HCT116 (cell line): ENCODE measurements around the gene GLDC. TPM values are rescaled to one million over a fixed set of nuclear protein-coding genes. Genes with fewer than 3 reads are reported as not detected.

Experiments used
- ATAC-seq: fragments of 200-7000 bp; cut with Tn5 transposase; 2 replicates; pipeline ENCODE4 v1.9.1; 2020; ENCODE audit warnings: mild to moderate bottlenecking, moderate library complexity
- BruUV-seq: library from RNA; stranded (reverse); fragments of 400-500 nt; replicated peaks from 2 replicates; lab custom pipeline; 2021; lab: Mats Ljungman, UMichigan
- CTCF ChIA-PET: fragments of 300-600 bp; sonication (Branson Sonifier 250); formaldehyde crosslinking; loops from one replicate; lab custom pipeline; 2021; ENCODE audit warnings: antibody characterized with exemption; lab: Charles Lee
- POLR2A ChIA-PET: fragments of 300-600, 350-600 bp; sonication (Branson Sonifier 250); formaldehyde crosslinking; loops from one replicate; lab custom pipeline; 2021; ENCODE audit warnings: antibody characterized with exemption; lab: Charles Lee
- RAD21 ChIA-PET, 2 experiments: fragments of 300-600 bp; sonication (Branson Sonifier 250); formaldehyde crosslinking; loops; one replicate each; lab custom pipeline; 2023; ENCODE audit warnings: low total read pairs in 2 of 2; ENCODE audit not compliant: uncharacterized antibody in 2 of 2, unreplicated experiment in 2 of 2, low non-redundant PET in 1 of 2; lab: Charles Lee
- DNase-seq: peaks from one replicate; pipeline ENCODE4 v3.0.0-alpha.2; 2010; ENCODE audit warnings: low read depth, low spot score
- H2AFZ ChIP-seq: fragments of 200-600 bp; shearing (Covaris generic), sonication (generic); 2 replicates; pipeline ENCODE4 v1.6.1; 2017; ENCODE audit warnings: low read depth, mixed run types, mixed read lengths, antibody characterized with exemption, low read length; ENCODE audit not compliant: poor library complexity, severe bottlenecking
- H3K27ac ChIP-seq: 2 replicates; pipeline ENCODE4 v1.5.1; 2012; ENCODE audit warnings: low read depth, low read length
- H3K27me3 ChIP-seq: fragments of 200-600 bp; sonication (generic); 2 replicates; pipeline ENCODE4 v1.6.1; 2016; ENCODE audit warnings: mixed run types, low read length, mixed read lengths; ENCODE audit not compliant: insufficient read depth
- H3K36me3 ChIP-seq, 2 experiments: fragments of 200-500 bp in 1 of 2; fragments of 200-600 bp in 1 of 2; sonication (Bioruptor generic) in 1 of 2; sonication (generic) in 1 of 2; 2 replicates each; pipeline versions ENCODE4 v1.5.1 to v1.6.1; 2014 to 2016; ENCODE audit warnings: low read length in 2 of 2, inconsistent platforms in 1 of 2, mixed read lengths in 1 of 2, mixed run types in 1 of 2; ENCODE audit not compliant: insufficient read depth in 2 of 2, control insufficient read depth in 1 of 2
- H3K4me1 ChIP-seq, 2 experiments: fragments of 200-600 bp in 1 of 2; sonication (generic) in 1 of 2; 2 replicates each; pipeline versions ENCODE4 v1.5.1 to v1.6.1; 2012 to 2017; ENCODE audit warnings: low read length in 2 of 2, inconsistent platforms in 1 of 2, mild to moderate bottlenecking in 1 of 2, mixed read lengths in 1 of 2, mixed run types in 1 of 2, moderate library complexity in 1 of 2; ENCODE audit not compliant: insufficient read depth in 2 of 2, control insufficient read depth in 1 of 2
- H3K4me2 ChIP-seq: fragments of 200-600 bp; sonication (generic); 2 replicates; pipeline ENCODE4 v1.6.1; 2017; ENCODE audit warnings: mixed run types, low read length, mixed read lengths
- H3K4me3 ChIP-seq, 2 experiments: fragments of 200-600 bp in 1 of 2; sonication (generic) in 1 of 2; replicated peaks in 1 of 2; 2 replicates each; pipeline ENCODE4 v1.5.1; 2011 to 2016; ENCODE audit warnings: low read length in 2 of 2, control low read depth in 1 of 2, low read depth in 1 of 2, mild to moderate bottlenecking in 1 of 2, mixed read lengths in 1 of 2, mixed run types in 1 of 2
- H3K79me2 ChIP-seq: fragments of 200-600 bp; sonication (generic); 2 replicates; pipeline ENCODE4 v1.6.1; 2017; ENCODE audit warnings: mild to moderate bottlenecking, mixed run types, low read length, moderate library complexity, mixed read lengths; ENCODE audit not compliant: insufficient read depth
- H3K9ac ChIP-seq: fragments of 200-600 bp; sonication (generic); 2 replicates; pipeline ENCODE4 v1.6.1; 2016; ENCODE audit warnings: low read length, mixed read lengths
- H3K9me2 ChIP-seq: fragments of 200-600 bp; sonication (generic), shearing (Covaris generic); 2 replicates; pipeline ENCODE4 v1.6.1; 2017; ENCODE audit warnings: mixed run types, mild to moderate bottlenecking, moderate library complexity; ENCODE audit not compliant: insufficient read depth
- H3K9me3 ChIP-seq, 2 experiments: fragments of 200-500 bp in 1 of 2; fragments of 200-600 bp in 1 of 2; sonication (Bioruptor generic) in 1 of 2; sonication (generic) in 1 of 2; 2 replicates each; pipeline ENCODE4 v1.6.1; 2014 to 2017; ENCODE audit warnings: low read length in 2 of 2, mixed read lengths in 2 of 2, inconsistent platforms in 1 of 2, low read depth in 1 of 2, mild to moderate bottlenecking in 1 of 2, mixed run types in 1 of 2, moderate library complexity in 1 of 2; ENCODE audit not compliant: control insufficient read depth in 1 of 2, insufficient read depth in 1 of 2
- H4K20me1 ChIP-seq: fragments of 200-600 bp; sonication (generic), shearing (Covaris generic); 2 replicates; pipeline ENCODE4 v1.6.1; 2017; ENCODE audit warnings: mixed run types, mild to moderate bottlenecking, moderate library complexity; ENCODE audit not compliant: insufficient read depth
- ATF3 ChIP-seq: IDR thresholded peaks from 2 replicates; pipeline ENCODE4 v1.6.1; 2012
- CBX3 ChIP-seq: IDR thresholded peaks from 2 replicates; pipeline ENCODE4 v1.6.1; 2012; ENCODE audit warnings: low read depth
- CEBPB ChIP-seq: IDR thresholded peaks from 2 replicates; pipeline ENCODE4 v1.6.1; 2012; ENCODE audit warnings: low read depth
- CTCF ChIP-seq, 3 experiments: fragments of 200-600 bp in 1 of 3; sonication (generic) in 1 of 3; IDR thresholded peaks in 2 of 3; conservative IDR thresholded peaks in 1 of 3; 2 replicates each; pipeline ENCODE4 v1.5.1; 2012 to 2017; ENCODE audit warnings: low read depth in 2 of 3, low read length in 2 of 3, antibody characterized with exemption in 1 of 3, borderline replicate concordance in 1 of 3, control low read depth in 1 of 3, mild to moderate bottlenecking in 1 of 3, mixed read lengths in 1 of 3, mixed run types in 1 of 3, moderate library complexity in 1 of 3; ENCODE audit not compliant: insufficient read depth in 1 of 3
- ELF1 ChIP-seq: IDR thresholded peaks from 2 replicates; pipeline ENCODE4 v1.6.1; 2012; ENCODE audit warnings: low read depth, borderline replicate concordance
- EZH2 ChIP-seq: fragments of 200-600 bp; sonication (generic); IDR thresholded peaks from 2 replicates; pipeline ENCODE4 v1.6.1; 2017; ENCODE audit warnings: antibody characterized with exemption, mixed run types
- EZH2phosphoT487 ChIP-seq: fragments of 200-600 bp; IDR thresholded peaks from 2 replicates; pipeline ENCODE4 v1.6.1; 2018; ENCODE audit warnings: antibody characterized with exemption, borderline replicate concordance
- FOSL1 ChIP-seq: IDR thresholded peaks from 2 replicates; pipeline ENCODE4 v1.6.1; 2012; ENCODE audit warnings: low read depth
- JUND ChIP-seq: IDR thresholded peaks from 2 replicates; pipeline ENCODE4 v1.6.1; 2012
- RAD21 ChIP-seq: IDR thresholded peaks from 2 replicates; pipeline ENCODE4 v1.6.1; 2012; ENCODE audit warnings: low read depth, mild to moderate bottlenecking
- REST ChIP-seq: IDR thresholded peaks from 2 replicates; pipeline ENCODE4 v1.6.1; 2012; ENCODE audit warnings: low read depth
- SIN3A ChIP-seq: IDR thresholded peaks from 2 replicates; pipeline ENCODE4 v1.6.1; 2012; ENCODE audit warnings: low read depth
- SP1 ChIP-seq: IDR thresholded peaks from 2 replicates; pipeline ENCODE4 v1.6.1; 2012; ENCODE audit warnings: low read depth
- SRF ChIP-seq: IDR thresholded peaks from 2 replicates; pipeline ENCODE4 v1.6.1; 2012; ENCODE audit warnings: low read depth
- TCF7L2 ChIP-seq: IDR thresholded peaks from 2 replicates; pipeline ENCODE4 v1.7.0; 2011; ENCODE audit warnings: borderline replicate concordance, inconsistent platforms; ENCODE audit not compliant: insufficient read depth, insufficient read length; ENCODE audit errors: extremely low read depth
- YY1 ChIP-seq: IDR thresholded peaks from 2 replicates; pipeline ENCODE4 v1.6.1; 2011; ENCODE audit warnings: low read length, low read depth, moderate library complexity, mild to moderate bottlenecking; ENCODE audit not compliant: insufficient replicate concordance; ENCODE audit errors: extremely low read depth
- ZBTB33 ChIP-seq: IDR thresholded peaks from 2 replicates; pipeline ENCODE4 v1.6.1; 2011; ENCODE audit warnings: mild to moderate bottlenecking, low read length, moderate library complexity; ENCODE audit not compliant: insufficient replicate concordance; ENCODE audit errors: extremely low read depth
- ZFX ChIP-seq: fragments of 450-650 bp; IDR thresholded peaks from 2 replicates; pipeline ENCODE4 v1.6.1; 2017
- intact Hi-C: fragments of 100-400 bp; cut with micrococcal nuclease; formaldehyde crosslinking; loops from 2 replicates; pipeline ENCODE4 v1.10.0; 2022
- total RNA-seq: library from RNA; stranded (reverse); gene quantifications from one replicate; pipeline ENCODE4 v1.2.1, GENCODE V29; 2021; ENCODE audit not compliant: unreplicated experiment

GLDC gene
- total RNA-seq, 1 experiment from 2014 or later = 4.9 TPM

- Histone ChIP-seq H3K4me1 (no peaks in the 10 kb centered on the region), H4K20me1 (no peaks in the 10 kb centered on the region), H3K36me3 (no peaks in the 10 kb centered on the region), H3K4me2 (no peak overlapping the region), H3K9me2 (no peaks in the 10 kb centered on the region)
- intact Hi-C loops = no loop called here
- DNase-seq = no peak
- no TSS peak for BruUV-seq
- TF ChIP-seq EZH2phosphoT487 (no peak), RAD21 (no peak), SRF (no peak), EZH2 (no peak), CBX3 (no peak), ELF1 (no peak), YY1 (no peak), REST (no peak), CTCF (IDR thresholded peaks at IDR 0.05 in 2 of 3, conservative IDR thresholded peaks at IDR 0.05 in 1 of 3; ENCODE audit: borderline replicate concordance in 1 of 3, insufficient read depth in 1 of 3, low read depth in 2 of 3, low read length in 2 of 3) (no peak), JUND (no peak), ATF3 (no peak), CEBPB (no peak), TCF7L2 (no peak), SP1 (no peak), SIN3A (no peak), ZFX (no peak), FOSL1 (no peak), ZBTB33 (no peak)
- TF ChIP-seq, all 23 proteins: peak for 0
- Histone ChIP-seq H2AFZ (no peak overlapping the region), H3K4me3 (no peak overlapping the region), H3K27me3 (no peaks in the 10 kb centered on the region), H3K79me2 (no peaks in the 10 kb centered on the region), H3K9me3 (no peaks in the 10 kb centered on the region), H3K9ac (no peak overlapping the region), H3K27ac (no peak overlapping the region)
- ChIA-PET CTCF (no interaction called here), POLR2A (no interaction called here), RAD21 (no interaction called here)
- no peak for ATAC-seq
Observed at GRCh38 chr9:6634444-6634843, 11.1 kb downstream of the GLDC start.
